MCF 10A (cell line): ENCODE measurements around the gene CNGA3. TPM values are rescaled to one million over a fixed set of nuclear protein-coding genes. Genes with fewer than 3 reads are reported as not detected.
"Not testable (repeated sequence)": the region's sequence is repeated elsewhere in the genome, so short reads cannot be mapped to it uniquely, and the experiment has no call there.

Experiments used
- BruUV-seq: library from RNA; stranded (reverse); fragments of 400-500 nt; replicated peaks from 2 replicates; lab custom pipeline; 2021; lab: Mats Ljungman, UMichigan
- CTCF ChIA-PET: fragments of 300-600 bp; sonication (Branson Sonifier 250); formaldehyde crosslinking; extraction: SDS; loops from one replicate; lab custom pipeline; 2021; ENCODE audit warnings: antibody characterized with exemption, inconsistent platforms; lab: Yijun Ruan, JAX
- POLR2A ChIA-PET: fragments of 300-600, 350-650 bp; sonication (Branson Sonifier 250); formaldehyde crosslinking; extraction: SDS; loops from one replicate; lab custom pipeline; 2020; ENCODE audit warnings: antibody characterized with exemption, inconsistent platforms; lab: Yijun Ruan, JAX
- DNase-seq: peaks from one replicate; pipeline ENCODE4 v3.0.0-alpha.2; 2018; ENCODE audit not compliant: unreplicated experiment
- H3K27ac Mint-ChIP-seq: one replicate; pipeline ENCODE4 v1.8.0; 2022; ENCODE audit warnings: mild to moderate bottlenecking, low read depth, mixed read lengths; ENCODE audit not compliant: unreplicated experiment
- H3K27me3 Mint-ChIP-seq: one replicate; pipeline ENCODE4 v1.8.0; 2022; ENCODE audit warnings: mixed read lengths; ENCODE audit not compliant: insufficient read depth, unreplicated experiment
- H3K36me3 Mint-ChIP-seq: one replicate; pipeline ENCODE4 v1.8.0; 2022; ENCODE audit warnings: mild to moderate bottlenecking, moderate library complexity, mixed read lengths; ENCODE audit not compliant: insufficient read depth, unreplicated experiment
- H3K4me1 Mint-ChIP-seq: one replicate; pipeline ENCODE4 v1.8.0; 2022; ENCODE audit warnings: mixed read lengths; ENCODE audit not compliant: insufficient read depth, unreplicated experiment
- H3K4me3 Mint-ChIP-seq: one replicate; pipeline ENCODE4 v1.8.0; 2022; ENCODE audit warnings: mild to moderate bottlenecking, moderate library complexity, mixed read lengths; ENCODE audit not compliant: unreplicated experiment
- H3K9me3 Mint-ChIP-seq: one replicate; pipeline ENCODE4 v1.8.0; 2022; ENCODE audit warnings: mixed read lengths; ENCODE audit not compliant: unreplicated experiment
- intact Hi-C: fragments of 100-400 bp; cut with micrococcal nuclease; formaldehyde crosslinking; loops from 2 replicates; pipeline ENCODE4 v1.14.1; 2022
- total RNA-seq: library from RNA; stranded (reverse); gene quantifications from 2 replicates; pipeline ENCODE4 v1.2.3, GENCODE V29; 2022
- TF ChIP-seq, protein P1 (sequence below): fragments of 200-600 bp; IDR thresholded peaks from one replicate; pipeline ENCODE4 v1.8.0; 2022; ENCODE audit warnings: antibody characterized with exemption, mild to moderate bottlenecking; ENCODE audit not compliant: unreplicated experiment

The CNGA3 gene
- total RNA-seq, 1 experiment from 2014 or later, result not detected

DNA sequence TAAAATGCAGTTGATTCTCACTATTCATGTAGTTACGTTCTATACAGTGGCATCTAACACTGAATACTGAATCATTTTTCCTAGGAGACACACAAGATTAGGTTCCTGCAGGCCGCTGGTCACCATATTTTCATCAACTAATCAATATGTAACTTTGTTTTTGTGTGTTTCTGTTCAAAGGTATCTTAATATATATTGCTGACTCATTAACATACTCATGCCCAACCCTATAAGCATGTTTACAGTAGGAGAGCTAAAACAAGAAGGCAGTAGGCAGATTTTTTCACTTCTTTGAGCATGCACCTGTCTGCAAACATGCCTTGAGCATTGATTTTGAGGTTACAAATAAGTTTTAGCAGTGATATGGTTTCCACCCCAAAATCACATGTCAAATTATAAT is 30.3 kb upstream of the CNGA3 start:
- H3K27me3 Mint-ChIP-seq, result no peaks in the 10 kb centered on the region
- POLR2A ChIA-PET, result interaction anchor here (0.7 kb wide), 1 partner anchor 415 kb away, joined by 3 read pairs; no protein-coding TSS in a partner anchor
- no peak overlapping the region for H3K27ac Mint-ChIP-seq
- DNase-seq, result no peak
- H3K4me1 Mint-ChIP-seq, result no peaks in the 10 kb centered on the region
- no peaks in the 10 kb centered on the region for H3K36me3 Mint-ChIP-seq
- intact Hi-C loops, result no loop called here
- H3K9me3 Mint-ChIP-seq, result peaks cover 19% of the 10 kb centered on the region
- no peak overlapping the region for H3K4me3 Mint-ChIP-seq
- TF ChIP-seq, protein P1, sequence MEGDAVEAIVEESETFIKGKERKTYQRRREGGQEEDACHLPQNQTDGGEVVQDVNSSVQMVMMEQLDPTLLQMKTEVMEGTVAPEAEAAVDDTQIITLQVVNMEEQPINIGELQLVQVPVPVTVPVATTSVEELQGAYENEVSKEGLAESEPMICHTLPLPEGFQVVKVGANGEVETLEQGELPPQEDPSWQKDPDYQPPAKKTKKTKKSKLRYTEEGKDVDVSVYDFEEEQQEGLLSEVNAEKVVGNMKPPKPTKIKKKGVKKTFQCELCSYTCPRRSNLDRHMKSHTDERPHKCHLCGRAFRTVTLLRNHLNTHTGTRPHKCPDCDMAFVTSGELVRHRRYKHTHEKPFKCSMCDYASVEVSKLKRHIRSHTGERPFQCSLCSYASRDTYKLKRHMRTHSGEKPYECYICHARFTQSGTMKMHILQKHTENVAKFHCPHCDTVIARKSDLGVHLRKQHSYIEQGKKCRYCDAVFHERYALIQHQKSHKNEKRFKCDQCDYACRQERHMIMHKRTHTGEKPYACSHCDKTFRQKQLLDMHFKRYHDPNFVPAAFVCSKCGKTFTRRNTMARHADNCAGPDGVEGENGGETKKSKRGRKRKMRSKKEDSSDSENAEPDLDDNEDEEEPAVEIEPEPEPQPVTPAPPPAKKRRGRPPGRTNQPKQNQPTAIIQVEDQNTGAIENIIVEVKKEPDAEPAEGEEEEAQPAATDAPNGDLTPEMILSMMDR, result no peak
- CTCF ChIA-PET, result interaction anchor here (0.7 kb wide), 1 partner anchor 73 kb away, joined by 4 read pairs; no protein-coding TSS in a partner anchor
- no TSS peak for BruUV-seq

DNA sequence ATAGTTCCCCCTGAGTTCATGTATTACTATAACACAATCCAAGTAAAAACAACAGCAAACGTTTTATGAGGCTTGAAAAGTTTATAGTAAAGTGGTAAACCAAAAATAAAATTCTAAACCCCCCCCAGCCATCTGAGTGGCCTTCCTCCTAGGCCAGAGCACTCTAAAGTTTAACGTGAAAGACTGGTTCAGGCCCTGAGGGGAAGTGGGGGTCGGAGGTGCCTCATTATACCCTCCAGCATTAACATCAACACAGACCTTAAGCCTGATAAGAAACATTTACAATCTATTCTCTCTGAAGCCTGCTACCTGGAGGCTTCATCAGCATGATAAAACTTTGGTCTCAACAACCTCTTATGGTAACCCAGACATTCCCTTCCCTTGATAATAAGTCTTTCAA is 29.0 kb upstream of the CNGA3 start:
- Mint-ChIP-seq H3K9me3 (peaks cover 19% of the 10 kb centered on the region), H3K4me1 (no peaks in the 10 kb centered on the region)
- CTCF ChIA-PET, result interaction anchor here (1.0 kb wide), 1 partner anchor 48 kb away, joined by 3 read pairs; no protein-coding TSS in a partner anchor

DNA sequence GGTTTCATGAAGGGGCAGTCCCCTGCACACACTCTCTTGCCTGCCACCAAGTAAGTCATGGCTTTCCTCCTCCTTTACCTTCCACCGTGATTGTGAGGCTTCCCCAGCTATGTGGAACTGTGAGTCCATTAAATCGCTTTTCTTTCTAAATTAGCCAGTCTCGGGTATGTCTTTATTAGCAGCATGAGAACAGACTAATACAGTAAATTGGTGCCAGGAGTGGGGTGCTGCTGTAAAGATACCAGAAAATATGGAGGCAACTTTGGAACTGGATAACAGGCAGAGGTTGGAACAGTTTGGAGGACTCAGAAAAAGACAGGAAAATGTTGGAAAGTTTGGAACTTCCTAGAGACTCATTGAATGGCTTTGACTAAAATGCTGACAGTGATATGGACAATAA is 26.1 kb upstream of the CNGA3 start:
- H3K4me1 Mint-ChIP-seq, BruUV-seq, intact Hi-C loops, DNase-seq, H3K4me3 Mint-ChIP-seq, H3K36me3 Mint-ChIP-seq, POLR2A ChIA-PET, H3K27me3 Mint-ChIP-seq, H3K27ac Mint-ChIP-seq, CTCF ChIA-PET: not testable (repeated sequence)
- peaks cover 27% of the 10 kb centered on the region for H3K9me3 Mint-ChIP-seq

More for the DNA sequence above, 29.0 kb upstream of the CNGA3 start:
- BruUV-seq, result no TSS peak
- H3K36me3 Mint-ChIP-seq, result no peaks in the 10 kb centered on the region
- POLR2A ChIA-PET, result no interaction called here
- TF ChIP-seq, protein P1, result no peak
- no peak overlapping the region for H3K27ac Mint-ChIP-seq
- DNase-seq, result no peak
- no peak overlapping the region for H3K4me3 Mint-ChIP-seq
- H3K27me3 Mint-ChIP-seq, result no peaks in the 10 kb centered on the region
- intact Hi-C loops, result no loop called here

- no peak overlapping the region for H3K27ac Mint-ChIP-seq
- H3K27me3 Mint-ChIP-seq, result no peaks in the 10 kb centered on the region
- intact Hi-C loops, result no loop called here
- no peak overlapping the region for H3K4me3 Mint-ChIP-seq
- DNase-seq, result no peak
- BruUV-seq, result no TSS peak
- ChIA-PET POLR2A (interaction anchor here (1.5 kb wide), 1 partner anchor 10 kb away, joined by 5 read pairs; no protein-coding TSS in a partner anchor), CTCF (interaction anchor here (0.6 to 1.0 kb wide), 5 partner anchors 25 to 1076 kb away, joined by 3 read pairs; no protein-coding TSS in a partner anchor)
- H3K36me3 Mint-ChIP-seq, result no peaks in the 10 kb centered on the region
- TF ChIP-seq, protein P1, result no peak
- H3K4me1 Mint-ChIP-seq, result no peaks in the 10 kb centered on the region
- H3K9me3 Mint-ChIP-seq, result peaks cover 19% of the 10 kb centered on the region
These were observed 22.1 kb upstream of the CNGA3 start for GRCh38 chr2:98324181-98324580.
